PFSK-1 (cell line): ENCODE measurements around the gene FAR1.

Source experiments
- FOXP2 ChIP-seq: optimal IDR thresholded peaks from 2 replicates; pipeline ENCODE3; 2011; ENCODE audit warnings: borderline replicate concordance, control low read depth, inconsistent platforms; ENCODE audit not compliant: insufficient read depth; ENCODE audit errors: extremely low read length, extremely low read depth
- POLR2AphosphoS5 ChIP-seq: IDR thresholded peaks from 2 replicates; pipeline ENCODE4 v1.6.1; 2012; ENCODE audit warnings: low read depth, mild to moderate bottlenecking, control low read depth, low read length, moderate library complexity
- REST ChIP-seq, 2 experiments: IDR thresholded peaks; 2 replicates each; pipeline versions ENCODE4 v1.6.1 to v1.8.0; 2011 to 2012; ENCODE audit warnings: low read depth in 2 of 2, low read length in 2 of 2, control low read depth in 1 of 2, inconsistent platforms in 1 of 2, mild to moderate bottlenecking in 1 of 2, moderate library complexity in 1 of 2; ENCODE audit not compliant: insufficient read depth in 1 of 2
- SIN3A ChIP-seq: IDR thresholded peaks from 2 replicates; pipeline ENCODE4 v1.6.1; 2012; ENCODE audit warnings: mild to moderate bottlenecking, low read length, moderate library complexity, borderline replicate concordance; ENCODE audit not compliant: insufficient read depth
- TAF1 ChIP-seq: IDR thresholded peaks from 2 replicates; pipeline ENCODE4 v1.6.1; 2012; ENCODE audit warnings: low read length, control low read depth, borderline replicate concordance; ENCODE audit not compliant: insufficient read depth

The FAR1 gene

GRCh38 chr11:13765886-13766285, 97.4 kb downstream of the FAR1 start:
- TF ChIP-seq SIN3A, result no peak
- no peak for TF ChIP-seq REST (IDR thresholded peaks at IDR 0.05; ENCODE audit: insufficient read depth in 1 of 2, low read depth in 2 of 2, low read length in 2 of 2)

- TF ChIP-seq FOXP2, result no peak
- TF ChIP-seq REST (IDR thresholded peaks at IDR 0.05; ENCODE audit: insufficient read depth in 1 of 2, low read depth in 2 of 2, low read length in 2 of 2), result no peak
- TF ChIP-seq TAF1, result no peak
- no peak for TF ChIP-seq SIN3A
- TF ChIP-seq POLR2AphosphoS5, result no peak
Measured at GRCh38 chr11:13767471-13767870, 99.0 kb downstream of the FAR1 start.

DNA sequence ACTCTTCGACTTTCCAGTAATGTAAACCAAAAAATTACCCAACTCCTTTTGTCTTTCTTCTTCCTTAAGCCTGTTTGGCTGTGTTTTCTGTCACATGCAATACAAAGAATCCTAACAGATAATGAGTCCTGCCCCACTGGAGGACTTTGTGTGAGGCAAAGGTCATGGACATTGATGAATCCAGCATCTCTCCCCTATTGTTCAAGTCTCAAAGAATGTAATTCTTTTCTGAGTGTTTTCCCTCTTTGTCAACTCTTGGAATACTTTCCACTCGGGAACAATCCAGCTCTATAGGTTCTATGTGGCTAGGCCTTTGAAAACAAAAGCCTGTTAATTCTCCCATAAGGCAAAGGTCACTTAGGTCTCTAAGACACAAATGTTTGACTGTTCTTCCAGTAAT, 100.7 kb downstream of the FAR1 start:
- TF ChIP-seq TAF1 (no peak), SIN3A (no peak), FOXP2 (no peak), POLR2AphosphoS5 (no peak), REST (IDR thresholded peaks at IDR 0.05; ENCODE audit: insufficient read depth in 1 of 2, low read depth in 2 of 2, low read length in 2 of 2) (no peak)

DNA sequence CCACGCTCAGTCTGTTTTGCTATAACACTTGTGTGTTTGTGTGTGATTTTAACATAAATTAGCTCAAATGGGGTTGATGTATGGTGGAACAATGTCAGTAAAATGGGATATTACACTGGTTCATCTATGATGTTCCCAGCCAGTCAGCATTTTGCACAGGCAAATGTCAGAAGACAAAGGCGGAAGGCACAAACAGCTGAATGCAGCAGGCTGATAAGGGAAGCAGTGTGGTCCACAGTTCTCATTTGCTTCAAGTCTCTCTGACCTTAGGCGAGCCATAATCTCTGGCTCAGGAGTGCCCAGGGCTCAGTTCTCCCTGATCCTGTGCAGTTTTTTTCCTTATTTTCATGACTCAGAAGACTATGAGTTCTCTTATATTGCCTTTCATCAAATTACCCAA, 102.7 kb downstream of the FAR1 start:
- no peak for TF ChIP-seq REST (IDR thresholded peaks at IDR 0.05; ENCODE audit: insufficient read depth in 1 of 2, low read depth in 2 of 2, low read length in 2 of 2)
- no peak for TF ChIP-seq POLR2AphosphoS5
- TF ChIP-seq TAF1, result no peak
- no peak for TF ChIP-seq FOXP2

GRCh38 chr11:13772223-13773046, 104.0 kb downstream of the FAR1 start:
- TF ChIP-seq REST (IDR thresholded peaks at IDR 0.05; ENCODE audit: insufficient read depth in 1 of 2, low read depth in 2 of 2, low read length in 2 of 2) (no peak), POLR2AphosphoS5 (no peak), FOXP2 (no peak), SIN3A (no peak), TAF1 (no peak)
